Endothelial cell (in vitro differentiated cells): Measurements from ENCODE around the gene CD33. TPM values are rescaled to one million over a fixed set of nuclear protein-coding genes. Genes with fewer than 3 reads are reported as not detected.

ENCODE experiments used
- DNase-seq: peaks from one replicate; pipeline ENCODE4 v3.0.0; 2021; ENCODE audit warnings: low spot score
- H3K27ac Mint-ChIP-seq: one replicate; pipeline ENCODE4 v1.8.0; 2021; ENCODE audit warnings: mixed read lengths, inconsistent platforms; ENCODE audit not compliant: unreplicated experiment
- H3K27me3 Mint-ChIP-seq: one replicate; pipeline ENCODE4 v1.8.0; 2021; ENCODE audit warnings: mild to moderate bottlenecking, moderate library complexity, mixed read lengths, inconsistent platforms; ENCODE audit not compliant: unreplicated experiment
- H3K36me3 Mint-ChIP-seq: one replicate; pipeline ENCODE4 v1.8.0; 2021; ENCODE audit warnings: mild to moderate bottlenecking, low read depth, mixed read lengths, inconsistent platforms; ENCODE audit not compliant: unreplicated experiment
- H3K4me1 Mint-ChIP-seq: one replicate; pipeline ENCODE4 v1.8.0; 2021; ENCODE audit warnings: mild to moderate bottlenecking, mixed read lengths, inconsistent platforms; ENCODE audit not compliant: unreplicated experiment
- H3K4me3 Mint-ChIP-seq: one replicate; pipeline ENCODE4 v1.8.0; 2021; ENCODE audit warnings: mild to moderate bottlenecking, mixed read lengths, inconsistent platforms; ENCODE audit not compliant: unreplicated experiment
- H3K9me3 Mint-ChIP-seq: one replicate; pipeline ENCODE4 v1.8.0; 2021; ENCODE audit warnings: mixed read lengths, inconsistent platforms; ENCODE audit not compliant: unreplicated experiment
- CTCF ChIP-seq: fragments of 200-600 bp; sonication (generic); IDR thresholded peaks from one replicate; pipeline ENCODE4 v1.5.0; 2021; ENCODE audit warnings: antibody characterized with exemption; ENCODE audit not compliant: unreplicated experiment
- total RNA-seq: library from RNA; stranded (reverse); fragmentation: NEBNext Ultra II Directional; extraction: Animal tissue kit (Norgen Biotek cat#: 25700); gene quantifications from one replicate; pipeline ENCODE4 v1.2.1, GENCODE V29; 2021; ENCODE audit not compliant: unreplicated experiment

Gene CD33
- total RNA-seq, 1 donor from 2014 or later: 21.7 TPM

GRCh38 chr19:51192689-51193088 lies 32.2 kb upstream of the CD33 start:
- H3K27me3 Mint-ChIP-seq: peaks cover 2% of the 10 kb centered on the region
- H3K36me3 Mint-ChIP-seq: no peaks in the 10 kb centered on the region
- DNase-seq: no peak
- H3K27ac Mint-ChIP-seq: no peak overlapping the region
- H3K4me1 Mint-ChIP-seq: peaks cover 2% of the 10 kb centered on the region
- no peaks in the 10 kb centered on the region for H3K9me3 Mint-ChIP-seq
- no peak overlapping the region for H3K4me3 Mint-ChIP-seq
- no peak for TF ChIP-seq CTCF

GRCh38 chr19:51194527-51195315 lies 30.2 kb upstream of the CD33 start:
- DNase-seq: no peak
- no peak for TF ChIP-seq CTCF
- no peaks in the 10 kb centered on the region for H3K9me3 Mint-ChIP-seq
- no peaks in the 10 kb centered on the region for H3K4me1 Mint-ChIP-seq
- no peak overlapping the region for H3K27ac Mint-ChIP-seq
- H3K4me3 Mint-ChIP-seq: no peak overlapping the region
- no peaks in the 10 kb centered on the region for H3K36me3 Mint-ChIP-seq
- H3K27me3 Mint-ChIP-seq: peaks cover 2% of the 10 kb centered on the region

GRCh38 chr19:51195316-51195586 lies 29.6 kb upstream of the CD33 start:
- no peak overlapping the region for H3K27ac Mint-ChIP-seq
- no peak for TF ChIP-seq CTCF
- DNase-seq: no peak
- H3K27me3 Mint-ChIP-seq: peaks cover 2% of the 10 kb centered on the region
- no peak overlapping the region for H3K4me3 Mint-ChIP-seq
- no peaks in the 10 kb centered on the region for H3K9me3 Mint-ChIP-seq
- H3K4me1 Mint-ChIP-seq: no peaks in the 10 kb centered on the region
- no peaks in the 10 kb centered on the region for H3K36me3 Mint-ChIP-seq

- no peak overlapping the region for H3K27ac Mint-ChIP-seq
- no peak for DNase-seq
- no peak overlapping the region for H3K4me3 Mint-ChIP-seq
- no peak for TF ChIP-seq CTCF
- no peaks in the 10 kb centered on the region for H3K36me3 Mint-ChIP-seq
- H3K4me1 Mint-ChIP-seq: no peaks in the 10 kb centered on the region
- no peaks in the 10 kb centered on the region for H3K9me3 Mint-ChIP-seq
- peaks cover 4% of the 10 kb centered on the region for H3K27me3 Mint-ChIP-seq
Measured at GRCh38 chr19:51195616-51196015, 29.3 kb upstream of the CD33 start.

GRCh38 chr19:51196181-51196580 lies 28.7 kb upstream of the CD33 start:
- no peaks in the 10 kb centered on the region for H3K4me1 Mint-ChIP-seq
- H3K27me3 Mint-ChIP-seq: peaks cover 6% of the 10 kb centered on the region
- TF ChIP-seq CTCF: no peak
- DNase-seq: no peak
- H3K27ac Mint-ChIP-seq: no peak overlapping the region
- H3K36me3 Mint-ChIP-seq: no peaks in the 10 kb centered on the region
- H3K4me3 Mint-ChIP-seq: no peak overlapping the region
- no peaks in the 10 kb centered on the region for H3K9me3 Mint-ChIP-seq
